Sigmoid colon (tissue), 7 donors: ENCODE results near the gene PMPCB. TPM values are rescaled to one million over a fixed set of nuclear protein-coding genes. Genes with fewer than 3 reads are reported as not detected.
A peak's percentile ranks its signal among the peaks of the same experiment; 100 is the strongest.

Experiments used
- DNase-seq: peaks from one replicate; pipeline ENCODE4 v3.0.0-alpha.2; 2019
- H3K27ac ChIP-seq, 4 donors: fragments of 200-600 bp; sonication (generic); one replicate each; pipeline ENCODE4 v1.5.1; 2016 to 2019; ENCODE audit warnings: mild to moderate bottlenecking in 1 of 4
- H3K27me3 ChIP-seq, 3 donors: fragments of 200-600 bp; sonication (generic); one replicate each; pipeline ENCODE4 v1.5.1; 2019; ENCODE audit warnings: mild to moderate bottlenecking in 1 of 3
- H3K36me3 ChIP-seq, 4 donors: fragments of 200-600 bp; sonication (generic); one replicate each; pipeline ENCODE4 v1.5.1; 2016 to 2019
- H3K4me1 ChIP-seq, 4 donors: fragments of 200-600 bp; sonication (generic); one replicate each; pipeline ENCODE4 v1.5.1; 2017 to 2019
- H3K4me3 ChIP-seq, 4 donors: fragments of 200-600 bp; sonication (generic); one replicate each; pipeline ENCODE4 v1.5.1; 2017 to 2019; ENCODE audit warnings: mild to moderate bottlenecking in 2 of 4, moderate library complexity in 1 of 4
- H3K9me3 ChIP-seq, 4 donors: fragments of 200-600 bp in 3 of 4; sonication (generic) in 3 of 4; one replicate each; pipeline versions ENCODE4 v1.5.1 to v1.6.1; 2013 to 2019
- EP300 ChIP-seq, 4 donors: sonication (generic); formaldehyde crosslinking; IDR thresholded peaks; one replicate each; pipeline ENCODE4 v1.6.1; 2017; ENCODE audit warnings: antibody characterized with exemption in 4 of 4
- POLR2A ChIP-seq, 2 donors: fragments of 450-650 bp; IDR thresholded peaks; one replicate each; pipeline ENCODE4 v1.6.1; 2016; ENCODE audit warnings: antibody characterized with exemption in 2 of 2, mild to moderate bottlenecking in 2 of 2, moderate library complexity in 2 of 2
- POLR2AphosphoS5 ChIP-seq, 4 donors: sonication (generic); formaldehyde crosslinking; IDR thresholded peaks; one replicate each; pipeline ENCODE4 v1.6.1; 2017; ENCODE audit warnings: antibody characterized with exemption in 4 of 4
- WGBS, 2 donors: extraction: QIAGEN DNeasy Blood & Tissue Kit; methylation state at CpG; one replicate each; pipeline ENCODE4 v1.1.7; 2013; 5-methylcytosine and 5-hydroxymethylcytosine counted together
- intact Hi-C: fragments of 100-400 bp; cut with DNase I; formaldehyde crosslinking; loops from one replicate; pipeline ENCODE4 v1.15.1; 2023
- polyA plus RNA-seq, 3 donors: library from polyadenylated mRNA; stranded (reverse); fragments of 200-250 nt; gene quantifications; one replicate each; pipeline ENCODE4 v1.2.3, GENCODE V29; 2013
- small RNA-seq, 3 donors: library from RNA; depleted of rRNA; stranded (forward); fragments of <200 nt; gene quantifications; one replicate each; pipeline ENCODE3, GENCODE V24; 2016
- total RNA-seq, 4 donors: library from RNA; depleted of rRNA; stranded (reverse); fragments of >200 nt; gene quantifications; one replicate each; pipeline ENCODE4 v1.1.0, GENCODE V29; 2016
- TF ChIP-seq, protein P1 (sequence below), 4 experiments: fragments of 450-650 bp in 3 of 4; fragments of 200-600 bp in 1 of 4; IDR thresholded peaks; one replicate each; pipeline ENCODE4 v1.5.1; 2016 to 2019; ENCODE audit warnings: antibody characterized with exemption in 4 of 4, mild to moderate bottlenecking in 3 of 4, moderate library complexity in 2 of 4
- donor health status: healthy with polysubstance abuse.
- donor health status: Bipolar disorder and iron deficiency.
- donor health status: healthy.

Gene PMPCB
- total and polyA plus RNA-seq, 7 donors = 53.5 to 72.3 (median 59.4) TPM

DNA sequence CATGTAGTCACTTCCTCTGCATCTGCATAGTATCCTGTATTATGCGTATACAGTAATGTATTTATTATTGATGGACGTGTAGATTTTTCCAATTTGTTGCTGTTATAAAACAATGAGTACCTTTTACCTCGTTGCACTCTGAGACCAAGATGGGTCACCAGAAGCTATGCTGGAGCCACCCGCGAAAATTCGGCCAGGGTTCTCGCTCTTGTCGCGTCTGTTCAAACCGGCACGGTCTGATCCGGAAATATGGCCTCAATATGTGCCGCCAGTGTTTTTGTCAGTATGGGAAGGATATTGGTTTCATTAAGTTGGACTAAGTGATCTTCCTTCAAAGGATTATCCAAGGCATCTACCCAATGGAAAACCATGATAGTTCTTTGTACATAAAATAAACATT lies 51.2 kb downstream of the PMPCB start:
- no peaks in the 10 kb centered on the region for H3K9me3 ChIP-seq
- 16 to 17% methylated on average over 13 of the region's 13 CpGs for WGBS, 2 donors
- H3K4me1 ChIP-seq = peaks cover 0 to 56% (median 44%) of the 10 kb centered on the region in 4 donors
- peaks cover 0 to 17% (median 4%) of the 10 kb centered on the region in 4 donors for H3K36me3 ChIP-seq
- TF ChIP-seq POLR2AphosphoS5 (IDR thresholded peaks at IDR 0.05) (no peak), POLR2A (IDR thresholded peaks at IDR 0.05) (no peak), EP300 (IDR thresholded peaks at IDR 0.05) (no peak)
- TF ChIP-seq, protein P1, sequence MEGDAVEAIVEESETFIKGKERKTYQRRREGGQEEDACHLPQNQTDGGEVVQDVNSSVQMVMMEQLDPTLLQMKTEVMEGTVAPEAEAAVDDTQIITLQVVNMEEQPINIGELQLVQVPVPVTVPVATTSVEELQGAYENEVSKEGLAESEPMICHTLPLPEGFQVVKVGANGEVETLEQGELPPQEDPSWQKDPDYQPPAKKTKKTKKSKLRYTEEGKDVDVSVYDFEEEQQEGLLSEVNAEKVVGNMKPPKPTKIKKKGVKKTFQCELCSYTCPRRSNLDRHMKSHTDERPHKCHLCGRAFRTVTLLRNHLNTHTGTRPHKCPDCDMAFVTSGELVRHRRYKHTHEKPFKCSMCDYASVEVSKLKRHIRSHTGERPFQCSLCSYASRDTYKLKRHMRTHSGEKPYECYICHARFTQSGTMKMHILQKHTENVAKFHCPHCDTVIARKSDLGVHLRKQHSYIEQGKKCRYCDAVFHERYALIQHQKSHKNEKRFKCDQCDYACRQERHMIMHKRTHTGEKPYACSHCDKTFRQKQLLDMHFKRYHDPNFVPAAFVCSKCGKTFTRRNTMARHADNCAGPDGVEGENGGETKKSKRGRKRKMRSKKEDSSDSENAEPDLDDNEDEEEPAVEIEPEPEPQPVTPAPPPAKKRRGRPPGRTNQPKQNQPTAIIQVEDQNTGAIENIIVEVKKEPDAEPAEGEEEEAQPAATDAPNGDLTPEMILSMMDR (IDR thresholded peaks at IDR 0.05) = no peak
- H3K27me3 ChIP-seq = no peaks in the 10 kb centered on the region
- H3K4me3 ChIP-seq = peak overlapping the region; percentile 58 to 87 (median 84)
- DNase-seq = no peak
- peak overlapping the region in 3 of 4 donors; percentile 92 to 96 (median 94) for H3K27ac ChIP-seq
- intact Hi-C loops = loop anchor here (10.0 kb wide), 1 partner anchor 274 kb away; the partner anchor contains the start of genes ARMC10 and FBXL13

DNA sequence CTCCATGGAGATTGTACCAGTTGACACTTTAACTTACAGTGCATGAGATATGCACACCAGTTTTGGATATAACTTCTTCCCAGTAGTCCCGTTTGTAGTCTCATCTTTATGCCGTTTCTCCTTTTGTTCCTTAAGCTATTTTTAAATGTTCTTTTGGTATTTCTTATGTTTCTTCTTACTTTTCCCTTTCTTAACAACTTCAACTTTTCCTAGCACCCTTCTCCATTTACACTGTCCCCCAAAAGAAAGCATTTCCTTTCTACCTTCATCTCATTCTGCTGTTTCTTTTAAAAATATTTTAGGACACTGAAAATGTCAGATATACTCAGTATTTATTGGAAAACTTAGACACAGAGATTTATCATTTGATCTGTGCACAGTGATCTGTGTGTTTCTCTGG lies 51.7 kb downstream of the PMPCB start:
- H3K27me3 ChIP-seq = no peaks in the 10 kb centered on the region
- no peaks in the 10 kb centered on the region for H3K9me3 ChIP-seq
- H3K4me1 ChIP-seq = peaks cover 0 to 55% (median 40%) of the 10 kb centered on the region in 4 donors
- peaks cover 0 to 21% (median 4%) of the 10 kb centered on the region in 4 donors for H3K36me3 ChIP-seq
- peak overlapping the region in 2 of 4 donors; percentile 87 for H3K4me3 ChIP-seq
- intact Hi-C loops = loop anchor here (10.0 kb wide), 1 partner anchor 274 kb away; the partner anchor contains the start of genes ARMC10 and FBXL13
- no peak for TF ChIP-seq POLR2AphosphoS5 (IDR thresholded peaks at IDR 0.05)
- TF ChIP-seq, protein P1 (IDR thresholded peaks at IDR 0.05) = no peak
- no peak for TF ChIP-seq EP300 (IDR thresholded peaks at IDR 0.05)
- no peak for TF ChIP-seq POLR2A (IDR thresholded peaks at IDR 0.05)
- 31 to 46% methylated on average over 2 of the region's 2 CpGs for WGBS, 2 donors
- no peak for DNase-seq
- peak overlapping the region in 2 of 4 donors; percentile 92 to 96 for H3K27ac ChIP-seq

DNA sequence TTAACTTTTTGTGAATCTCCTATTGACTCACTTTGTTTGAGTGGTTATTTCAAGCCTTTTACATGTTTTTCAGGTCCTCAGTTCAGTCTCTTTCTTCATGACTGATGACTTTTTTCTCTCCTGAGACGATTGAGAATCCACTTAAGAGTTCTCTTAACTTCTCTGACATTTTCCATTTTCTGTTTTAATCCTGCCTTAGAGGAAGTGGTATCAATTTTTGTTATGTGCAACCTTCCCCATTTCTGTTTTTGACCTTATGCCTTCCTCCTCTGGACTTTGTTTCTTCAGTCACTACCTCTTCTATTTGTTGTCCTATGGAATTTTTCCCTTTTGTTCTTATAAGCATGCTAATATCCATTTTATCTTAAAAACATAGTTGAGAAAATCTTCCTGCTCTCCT lies 52.6 kb downstream of the PMPCB start:
- peaks cover 0 to 29% (median 7%) of the 10 kb centered on the region in 4 donors for H3K36me3 ChIP-seq
- DNase-seq = no peak
- WGBS, 2 donors = 51 to 65% methylated on average over 1 of the region's 1 CpG
- no peaks in the 10 kb centered on the region for H3K27me3 ChIP-seq
- peaks cover 0 to 54% (median 39%) of the 10 kb centered on the region in 4 donors for H3K4me1 ChIP-seq
- H3K4me3 ChIP-seq = peak overlapping the region in 1 of 4 donors; percentile 87
- no peaks in the 10 kb centered on the region for H3K9me3 ChIP-seq
- no peak overlapping the region for H3K27ac ChIP-seq
- TF ChIP-seq POLR2A (IDR thresholded peaks at IDR 0.05) = no peak
- TF ChIP-seq, protein P1 (IDR thresholded peaks at IDR 0.05) = no peak
- no peak for TF ChIP-seq EP300 (IDR thresholded peaks at IDR 0.05)
- TF ChIP-seq POLR2AphosphoS5 (IDR thresholded peaks at IDR 0.05) = no peak
- intact Hi-C loops = loop anchor here (10.0 kb wide), 1 partner anchor 275 kb away; the partner anchor contains the start of genes ARMC10 and FBXL13

Small RNAs within 50 kb of the gene (small RNA-seq; reads per million reads assigned to genes)
- gene RPS29P16 = 0 reads per million in 3 donors

Other genes with a start within 250 kb of the PMPCB start
- 1 to 10 TPM; 2.1 to 3.3 (median 2.5) TPM for gene FBXL13, start 222.6 kb upstream of the PMPCB start, total RNA-seq
- under 1 TPM in 1 of 3 donors, not detected in 2; 0.38 TPM for gene FBXL13, start 222.6 kb upstream of the PMPCB start, polyA plus RNA-seq
- gene ARMC10, start 222.3 kb upstream of the PMPCB start, total RNA-seq = 10 to 100 TPM; 41.5 to 49.0 (median 46.5) TPM
- gene ARMC10, start 222.3 kb upstream of the PMPCB start, polyA plus RNA-seq = 10 to 100 TPM; 13.9 to 25.8 (median 23.8) TPM
- gene NAPEPLD, start 148.3 kb upstream of the PMPCB start, total RNA-seq = 10 to 100 TPM; 11.0 to 12.8 (median 11.8) TPM
- 10 to 100 TPM; 12.1 to 26.8 (median 21.6) TPM for gene NAPEPLD, start 148.3 kb upstream of the PMPCB start, polyA plus RNA-seq
- gene DNAJC2, start 47.3 kb downstream of the PMPCB start, total RNA-seq = 10 to 100 TPM; 10.7 to 21.9 (median 18.7) TPM
- 10 to 100 TPM; 13.2 to 20.8 (median 13.8) TPM for gene DNAJC2, start 47.3 kb downstream of the PMPCB start, polyA plus RNA-seq
- gene PSMC2, start 50.2 kb downstream of the PMPCB start, total RNA-seq = 100 to 1,000 TPM in 2 of 4 donors, 10 to 100 TPM in 2; 46.0 to 119 (median 99.4) TPM
- gene PSMC2, start 50.2 kb downstream of the PMPCB start, polyA plus RNA-seq = 10 to 100 TPM; 69.1 to 98.8 (median 92.5) TPM
- under 1 TPM in 3 of 4 donors, not detected in 1; 0.33 to 0.54 (median 0.36) TPM for gene SLC26A5, start 148.8 kb downstream of the PMPCB start, total RNA-seq
- gene SLC26A5, start 148.8 kb downstream of the PMPCB start, polyA plus RNA-seq = under 1 TPM in 1 of 3 donors, not detected in 2; 0.04 TPM